ENCODE data around the gene MKNK1.

MKNK1 gene

DNA sequence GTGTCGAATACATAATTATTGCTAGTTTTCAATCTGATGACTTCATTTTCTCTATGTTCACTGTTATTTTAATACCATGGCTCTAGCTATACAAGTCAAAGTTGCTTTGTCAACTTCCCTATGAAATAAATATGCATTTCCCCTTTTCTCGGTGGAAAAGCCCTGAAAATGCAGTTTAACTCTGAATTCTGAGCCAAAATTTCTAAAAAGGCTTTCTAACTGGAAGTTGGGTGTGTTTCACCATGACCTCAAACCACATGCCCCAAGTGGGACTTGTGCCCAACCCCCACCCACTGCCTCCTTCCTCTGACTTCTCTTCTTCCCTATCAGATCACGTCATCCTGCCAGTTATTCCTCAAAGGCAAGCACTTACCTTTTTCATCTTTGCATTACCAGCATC lies 8.9 kb downstream of the MKNK1 start:
- no peak for DNase-seq

DNA sequence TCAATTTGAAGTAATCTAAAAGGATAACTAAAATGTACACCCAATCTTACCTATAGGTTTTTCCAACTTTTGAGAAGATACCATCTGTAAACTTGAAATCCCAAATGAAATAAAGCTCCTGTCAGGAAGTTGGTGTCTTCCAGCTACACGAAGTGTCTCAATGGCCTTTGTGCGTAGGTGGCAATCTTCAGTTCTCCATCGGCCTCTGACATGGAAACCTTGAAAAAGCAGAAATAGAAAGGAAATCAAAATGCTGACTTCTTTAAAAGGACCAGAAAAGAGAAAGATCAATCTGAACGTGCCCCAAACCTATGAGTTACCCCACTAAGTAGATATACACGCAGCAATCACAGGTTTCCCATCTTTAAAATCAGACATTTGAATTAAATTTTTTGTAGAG lies 10.0 kb downstream of the MKNK1 start:
- DNase-seq: no peak

DNA sequence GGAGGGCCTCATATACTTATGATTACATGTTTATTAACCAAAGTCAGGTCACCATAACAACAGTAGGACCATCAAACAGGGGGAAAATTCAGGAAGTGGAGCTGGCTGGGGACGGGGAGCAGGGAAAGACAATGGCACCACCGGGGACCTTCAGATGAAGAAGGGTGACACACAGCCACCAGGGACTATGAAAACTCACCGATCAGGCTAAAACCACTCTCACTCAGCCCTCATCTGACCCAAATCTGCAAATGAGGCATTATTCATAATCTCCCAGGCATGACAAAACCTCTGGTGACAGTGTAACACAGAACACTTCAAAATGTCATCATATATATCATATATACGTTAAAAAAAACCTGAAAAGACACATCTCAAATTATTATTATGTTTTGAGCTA lies 11.2 kb downstream of the MKNK1 start:
- no peak for DNase-seq

DNA sequence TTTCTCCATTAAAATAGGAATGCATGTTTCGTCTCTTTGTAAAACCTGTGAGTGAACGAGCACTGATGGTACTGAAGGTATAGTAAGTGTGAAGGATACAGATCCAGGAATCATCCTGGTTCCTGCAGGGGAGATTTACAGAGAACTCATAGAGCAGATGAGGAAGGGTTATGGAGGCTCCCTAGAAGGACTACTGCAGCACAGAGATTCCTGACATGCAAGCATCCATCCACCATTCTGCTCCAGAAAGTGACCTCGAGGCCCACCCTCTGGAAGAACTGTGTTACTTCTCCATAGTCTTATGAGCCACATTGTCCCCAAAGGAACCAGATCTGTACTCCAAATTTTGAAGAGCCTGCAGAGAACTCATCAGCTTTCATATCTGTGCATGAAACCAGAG lies 14.5 kb downstream of the MKNK1 start:
- DNase-seq: no peak

DNA sequence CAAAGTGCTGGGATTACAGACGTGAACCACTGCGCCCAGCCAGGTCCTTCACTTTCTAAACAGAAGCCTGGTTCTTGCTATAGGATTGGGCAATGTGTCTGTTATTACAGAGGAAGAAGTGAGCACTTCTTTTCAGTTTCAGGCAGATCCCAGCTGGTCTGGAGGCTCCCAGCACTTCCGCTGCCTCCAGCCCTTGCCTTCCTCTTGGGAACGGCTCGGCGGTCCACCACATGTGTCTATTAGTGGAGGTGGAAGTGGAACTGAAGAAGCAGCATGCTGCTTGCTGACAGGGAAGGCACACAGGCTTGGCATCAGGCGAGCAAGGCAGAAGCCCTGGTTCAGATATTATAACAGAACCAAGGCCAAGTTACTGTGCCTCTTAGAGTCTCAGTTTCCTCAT lies 17.0 kb downstream of the MKNK1 start:
- no peak for DNase-seq

DNA sequence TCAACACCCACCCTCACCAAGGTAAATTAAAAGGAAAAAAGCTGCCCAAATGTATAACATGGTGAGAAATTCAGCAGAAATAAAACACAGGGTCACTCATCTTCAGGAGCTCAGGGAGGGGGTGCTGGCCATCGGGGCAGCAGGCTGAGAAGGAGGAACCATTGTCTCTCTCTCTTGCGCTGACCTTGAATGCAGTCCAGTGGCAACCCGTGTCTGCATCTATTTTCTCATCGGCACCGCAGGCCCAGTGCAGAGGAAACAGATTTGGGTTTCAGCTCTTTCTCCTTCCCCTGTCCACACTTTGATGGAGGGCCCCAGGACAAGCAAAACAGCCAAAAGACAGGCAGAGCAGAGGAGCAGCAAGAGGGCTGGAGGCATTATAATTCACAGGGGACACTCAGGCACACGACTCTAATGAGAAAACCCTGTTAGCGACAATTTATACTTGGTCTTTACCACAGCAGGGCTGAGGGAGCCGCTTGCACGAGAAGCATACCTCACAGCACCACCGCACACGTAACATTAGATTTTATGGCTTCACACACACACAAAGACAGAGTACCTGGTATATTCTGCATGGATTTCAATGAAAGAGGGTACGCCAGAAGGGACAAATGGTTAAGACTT lies 18.6 kb downstream of the MKNK1 start:
- no peak for DNase-seq

DNA sequence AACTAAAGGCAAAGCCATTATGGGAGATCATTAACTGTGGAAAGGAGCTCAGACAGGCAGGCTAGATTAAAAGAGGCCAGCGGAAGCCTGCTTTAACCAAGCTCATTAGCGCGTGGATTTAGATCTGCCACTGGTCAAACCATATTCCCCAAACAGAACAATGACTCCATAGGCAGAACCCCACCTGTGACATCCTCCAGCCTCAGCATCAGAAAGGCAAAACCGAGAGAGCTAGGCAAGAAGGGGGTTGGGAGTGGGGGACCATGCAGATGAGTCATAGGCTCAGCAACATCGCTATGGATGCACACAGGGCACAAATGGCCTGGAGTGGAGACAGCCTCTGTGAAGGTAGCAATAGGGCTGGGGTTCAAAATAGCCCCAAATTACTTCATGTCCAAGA lies 20.6 kb downstream of the MKNK1 start:
- no peak for DNase-seq

DNA sequence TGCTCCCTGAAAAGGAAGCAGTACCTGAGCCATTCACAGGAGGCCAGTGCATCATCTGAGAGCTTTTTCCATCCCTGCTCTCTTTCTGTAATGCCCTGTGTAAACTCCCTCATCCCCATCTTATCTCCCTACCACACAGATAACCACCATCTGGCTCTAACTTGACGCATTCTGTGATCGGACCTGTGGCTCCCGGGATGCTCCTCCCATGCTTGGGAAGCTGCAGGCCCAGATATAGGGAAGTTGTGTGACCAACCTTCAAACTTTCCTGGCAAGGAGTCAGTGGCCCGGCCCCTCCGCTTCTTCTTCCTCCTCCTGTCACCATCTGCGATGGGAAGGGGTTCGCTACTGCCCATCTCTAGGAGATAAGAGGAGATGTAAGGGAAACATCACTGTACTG lies 21.1 kb downstream of the MKNK1 start:
- no peak for DNase-seq

DNA sequence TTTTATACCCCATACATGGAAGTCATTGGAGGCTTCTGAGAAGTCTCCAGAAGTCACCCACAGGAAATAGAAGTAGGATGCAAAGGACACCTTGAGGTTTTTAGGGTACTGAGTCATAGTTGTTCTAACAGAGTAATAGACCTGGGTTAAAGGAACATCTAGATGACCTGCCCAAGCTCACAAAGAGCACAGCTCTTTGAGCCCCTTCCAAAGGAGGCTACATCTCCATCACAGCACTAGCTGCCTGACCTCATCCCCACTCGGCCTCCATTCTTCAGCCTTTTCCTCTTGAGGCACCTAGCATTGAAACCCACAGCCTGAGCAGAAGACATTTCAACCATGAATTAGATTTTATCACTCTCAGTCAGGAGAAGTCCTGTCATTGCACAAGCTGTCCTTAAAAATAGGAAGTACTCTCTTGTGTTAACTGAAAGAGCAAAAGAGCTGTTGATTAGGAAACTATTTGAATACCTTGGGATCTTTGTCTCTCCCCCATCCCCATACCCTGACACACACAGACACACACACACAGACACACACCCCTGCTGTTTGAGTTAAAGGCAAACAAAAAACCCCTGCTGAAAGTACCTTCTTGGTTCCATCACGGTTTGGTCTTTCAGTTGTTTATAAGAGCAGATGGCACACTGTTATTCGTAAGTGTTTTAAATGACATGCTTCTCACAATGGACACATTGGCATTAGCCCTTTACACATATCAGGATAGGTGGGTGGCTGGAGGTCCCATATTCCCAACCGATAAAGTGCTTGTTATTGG lies 22.2 kb downstream of the MKNK1 start:
- DNase-seq: no peak

DNA sequence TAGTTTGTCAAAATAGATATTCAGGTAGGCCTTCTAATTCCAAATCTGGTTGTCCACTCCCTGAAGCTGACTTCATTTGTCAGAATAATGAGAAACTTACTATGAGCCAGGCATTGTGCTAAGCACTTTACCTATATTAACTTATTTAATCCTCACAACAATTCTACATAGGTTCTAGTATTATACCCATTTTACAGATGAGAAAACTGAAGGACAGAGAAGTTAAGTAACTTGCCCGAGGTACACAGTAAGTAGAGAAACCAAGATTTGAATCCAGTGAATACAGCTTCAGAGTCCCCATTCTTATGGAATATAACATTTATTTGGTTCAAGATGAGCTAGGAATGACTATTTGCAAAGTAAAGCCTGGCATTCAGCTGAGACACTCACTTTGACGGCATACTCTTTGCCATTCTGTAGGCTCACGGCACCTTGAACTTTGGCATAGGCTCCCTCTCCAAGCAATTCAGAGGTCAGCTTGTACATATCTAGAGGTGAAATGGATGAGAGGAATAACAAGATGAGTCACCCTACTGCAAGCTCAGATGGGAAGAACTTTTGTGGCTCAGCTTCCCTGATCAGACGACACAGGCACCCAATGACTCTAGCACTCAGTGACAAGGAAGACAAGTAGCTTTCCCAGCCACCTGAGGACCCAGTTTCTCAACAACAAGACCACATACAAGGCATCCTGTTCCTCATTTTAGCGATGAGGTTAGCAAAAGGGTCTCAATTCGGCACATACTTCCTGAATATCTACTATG lies 23.7 kb downstream of the MKNK1 start:
- no peak for DNase-seq

DNA sequence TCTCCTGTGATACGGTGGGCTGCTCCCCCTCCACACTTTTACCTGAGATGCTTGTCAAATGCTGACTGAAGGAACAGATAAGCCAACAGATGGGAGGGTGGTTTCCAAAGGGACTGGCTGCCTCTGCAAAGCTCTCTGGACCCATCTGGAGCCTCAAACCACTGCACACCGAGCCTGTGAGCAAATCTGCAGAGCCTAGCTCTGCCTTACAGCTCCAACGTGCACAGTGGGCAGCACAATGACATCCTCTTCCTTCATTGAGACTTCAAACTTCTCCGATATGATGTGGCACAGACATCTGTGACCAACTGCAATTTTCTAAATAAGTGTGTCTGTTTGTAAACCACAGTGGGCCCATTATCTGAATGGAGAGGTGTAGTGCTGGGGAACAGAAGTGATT lies 26.4 kb downstream of the MKNK1 start:
- DNase-seq: no peak

DNA sequence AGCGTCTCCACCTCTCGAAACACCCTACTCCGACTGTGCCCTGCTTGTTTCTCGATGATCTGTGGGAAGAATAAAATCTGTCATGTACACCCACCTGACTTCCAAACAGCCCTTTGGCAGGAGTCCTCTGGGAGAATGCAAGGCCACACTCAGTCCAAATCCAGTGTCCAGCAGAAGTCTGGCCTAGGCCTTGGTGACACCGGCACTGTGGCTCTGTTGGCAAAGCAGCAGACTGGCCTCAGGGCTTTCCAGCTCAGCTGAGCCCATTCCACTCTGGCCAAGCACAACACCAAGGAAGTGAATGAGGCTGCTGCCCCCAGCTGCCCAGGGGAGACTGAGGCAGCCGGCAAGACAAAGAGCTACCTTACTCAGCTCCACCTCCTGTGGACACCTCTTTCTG lies 27.5 kb downstream of the MKNK1 start:
- DNase-seq: no peak

DNA sequence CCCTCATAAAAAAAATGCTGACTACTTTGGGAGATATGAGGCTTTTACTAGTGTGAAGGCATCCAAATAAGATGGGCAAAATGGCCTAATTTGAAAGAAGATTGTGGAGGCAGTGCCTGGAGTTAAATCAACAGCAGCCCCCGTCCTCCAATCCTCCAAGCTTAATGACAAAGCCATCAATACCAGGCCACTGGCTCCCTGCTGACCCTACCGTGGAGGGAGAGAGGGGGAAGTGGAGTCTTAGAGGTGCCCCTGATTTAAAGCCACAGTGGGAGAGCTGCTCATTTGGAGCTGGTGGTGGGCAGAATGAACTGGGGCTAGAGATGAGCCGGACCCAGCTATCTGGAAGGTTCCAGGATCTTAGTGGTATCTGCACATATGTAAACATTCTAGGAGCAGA lies 28.3 kb downstream of the MKNK1 start:
- DNase-seq: no peak

DNA sequence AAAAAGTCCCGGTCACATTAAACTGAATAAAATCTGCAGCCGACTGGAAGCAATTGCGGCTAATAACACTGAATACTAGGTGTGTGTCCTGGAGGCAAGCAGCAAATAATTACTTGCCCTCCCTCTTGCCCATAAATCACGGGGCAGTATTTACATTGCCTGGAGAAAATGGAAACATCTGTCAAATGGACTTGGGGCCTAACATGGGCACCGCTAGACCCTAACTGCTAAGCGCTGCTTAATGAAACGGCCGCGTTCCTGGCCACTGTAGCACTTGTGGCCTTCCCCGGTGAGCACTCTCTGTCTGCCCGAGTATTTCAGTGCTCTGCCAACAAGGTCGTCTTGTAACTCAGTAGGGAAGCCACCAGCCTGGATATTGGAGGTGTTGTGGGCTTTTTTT lies 28.8 kb downstream of the MKNK1 start:
- DNase-seq: no peak

DNA sequence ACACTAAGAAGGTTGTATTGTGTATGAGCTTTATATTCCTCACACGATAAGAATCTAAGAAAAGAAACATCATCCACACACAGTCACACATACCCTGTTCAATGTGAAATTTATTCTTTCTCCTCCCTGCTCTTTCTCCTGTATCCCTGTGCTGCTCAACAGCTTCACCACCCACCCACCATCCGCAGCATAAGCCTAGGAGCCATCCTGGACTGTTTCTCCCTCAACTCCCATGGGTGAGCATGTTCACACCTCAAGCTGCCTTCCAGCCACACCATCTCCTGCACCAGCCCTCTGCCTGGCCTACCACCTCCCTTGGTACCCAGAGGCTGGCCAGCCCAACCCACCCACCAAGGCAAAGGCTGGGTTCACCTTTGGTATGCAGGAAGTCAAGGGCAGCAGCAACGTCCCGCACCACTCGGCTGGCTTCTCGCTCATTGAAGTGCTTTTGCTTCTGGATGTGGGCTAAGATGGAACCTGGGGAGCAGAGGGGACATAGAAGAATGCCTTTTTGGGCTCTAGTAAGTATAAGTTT lies 32.3 kb downstream of the MKNK1 start:
- DNase-seq: no peak

DNA sequence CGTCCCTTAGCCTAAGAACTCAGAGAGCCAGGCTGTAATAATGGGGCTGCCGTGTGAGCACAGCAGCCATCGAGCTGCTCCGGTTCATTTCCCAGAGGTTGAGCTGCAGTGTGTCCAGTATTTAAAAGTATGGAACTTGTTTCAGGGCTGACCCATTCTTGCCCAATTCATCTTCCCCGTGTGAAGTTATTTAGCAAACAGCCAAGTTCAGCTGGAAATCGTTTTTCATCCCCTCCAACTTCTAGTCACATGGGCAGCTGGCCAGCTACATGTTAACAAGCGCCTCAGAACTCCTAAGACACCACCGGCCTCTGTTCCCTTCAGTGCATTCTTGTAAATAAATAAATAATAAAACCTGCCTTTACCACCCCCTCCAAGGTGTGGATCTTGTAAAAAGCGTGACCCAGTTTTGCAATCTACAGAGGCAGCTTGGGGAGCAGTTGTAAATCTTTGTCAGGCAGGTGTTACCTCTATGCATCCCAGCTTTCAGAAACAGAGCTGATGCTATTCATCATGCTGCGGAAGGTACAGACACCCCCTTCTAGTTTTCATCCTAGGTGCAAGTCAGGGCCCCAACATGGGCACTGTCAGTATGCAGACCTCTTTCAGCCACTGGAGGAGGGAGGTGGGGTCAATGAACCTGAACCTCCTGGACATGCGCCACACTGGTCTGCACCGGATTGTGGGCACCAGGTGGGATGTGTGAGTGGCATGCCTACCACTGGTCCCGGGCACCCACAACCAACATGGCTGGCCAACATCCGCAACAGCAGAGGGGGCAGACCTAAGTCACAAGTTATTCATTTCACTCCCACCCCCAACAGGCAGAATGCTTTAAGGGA lies 34.0 kb downstream of the MKNK1 start:
- DNase-seq: no peak

DNA sequence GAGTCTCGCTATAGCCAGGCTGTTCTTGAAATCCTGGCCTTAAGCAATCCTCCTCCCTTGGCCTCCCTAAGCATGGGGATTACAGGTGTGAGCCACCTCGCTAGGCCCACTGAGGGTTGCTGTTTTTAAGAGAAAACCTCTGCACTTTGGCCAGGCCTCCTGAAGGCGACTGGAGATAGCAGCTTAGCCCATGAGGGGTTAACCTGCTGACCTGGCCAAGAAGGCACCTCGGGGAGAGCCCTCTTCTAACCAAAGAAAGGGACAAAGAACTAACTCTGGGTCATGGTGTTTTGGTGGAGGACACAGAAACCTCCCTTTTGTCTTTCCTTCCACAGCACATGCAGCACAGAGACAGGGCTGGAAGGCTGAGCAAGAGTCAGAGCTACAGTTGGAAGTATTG lies 35.0 kb downstream of the MKNK1 start:
- no peak for DNase-seq

DNA sequence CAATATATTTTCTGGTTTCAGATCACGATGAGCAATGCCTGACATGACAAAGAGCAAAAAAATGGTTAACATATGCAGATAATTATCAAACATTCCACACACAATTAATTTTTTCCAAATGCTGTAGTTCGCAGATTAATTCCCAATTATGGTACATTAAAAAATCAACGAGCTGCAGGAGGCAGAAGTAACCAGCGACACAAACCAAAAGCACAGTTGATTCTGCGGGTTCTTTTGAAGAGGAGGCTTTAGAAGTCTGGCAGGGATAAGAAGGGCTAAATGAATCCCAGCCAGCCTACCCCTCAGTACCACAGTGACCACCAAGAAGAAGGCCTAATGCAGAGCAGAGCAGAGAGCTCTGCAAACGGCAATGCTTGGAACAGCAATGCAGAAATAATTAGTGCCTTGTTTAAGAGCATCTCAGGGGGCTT lies 35.6 kb downstream of the MKNK1 start:
- no peak for DNase-seq

DNA sequence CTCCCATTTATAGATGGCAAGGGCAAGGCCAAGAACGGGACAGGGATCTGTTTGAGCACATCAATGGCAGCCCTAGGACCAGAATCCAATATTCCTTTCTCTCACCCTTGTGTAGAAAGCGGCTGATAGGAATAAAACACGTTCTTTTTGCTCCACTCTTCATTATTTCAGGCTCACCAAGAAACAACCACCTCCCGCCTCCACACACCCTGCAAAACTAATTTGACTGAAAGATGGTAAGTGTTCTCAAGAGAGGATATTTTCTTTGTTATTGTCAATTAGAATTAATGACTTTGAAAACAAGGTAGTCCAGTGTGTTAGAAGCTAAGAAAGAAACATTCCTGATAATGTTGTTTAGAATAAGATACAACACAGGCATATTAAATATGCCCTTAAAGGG lies 40.7 kb downstream of the MKNK1 start:
- no peak for DNase-seq

DNA sequence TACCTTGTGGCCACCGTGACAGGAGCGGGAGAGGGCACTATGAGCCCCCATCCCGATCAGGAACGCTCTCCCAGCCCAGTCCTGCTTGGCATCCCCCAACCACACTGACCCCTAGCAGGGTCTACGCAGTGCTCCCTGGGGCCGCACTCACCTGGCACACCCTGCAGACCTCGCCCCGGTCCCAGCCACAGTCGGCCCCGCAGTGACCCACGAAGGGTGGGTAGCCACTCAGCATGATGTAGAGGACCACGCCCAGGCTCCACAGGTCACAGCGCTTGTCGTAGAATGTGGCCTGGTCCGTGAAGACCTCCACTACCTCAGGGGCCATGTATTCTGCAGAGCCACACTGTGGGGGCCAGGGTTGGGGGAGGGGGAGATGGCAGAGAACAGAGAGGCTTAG lies 41.6 kb downstream of the MKNK1 start:
- no peak for DNase-seq

DNA sequence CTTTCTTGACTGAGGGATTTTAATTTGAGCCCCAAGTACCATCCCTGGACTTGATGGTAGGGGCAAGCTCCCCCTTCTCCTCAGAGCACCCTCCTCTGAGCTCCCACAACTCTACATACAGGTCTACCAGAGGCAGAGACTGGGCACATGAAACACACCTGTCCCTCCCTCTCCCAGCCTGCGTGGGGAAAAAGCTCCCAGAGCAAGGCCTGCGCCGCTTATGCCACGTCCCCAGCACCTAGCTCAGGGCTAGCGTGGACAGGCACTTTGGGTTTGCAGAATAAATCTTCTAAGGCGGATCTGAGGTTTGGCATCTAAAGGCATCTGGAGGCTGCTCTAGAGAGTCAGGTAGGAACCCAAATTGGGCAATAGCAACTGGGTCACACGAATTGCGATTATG lies 45.1 kb downstream of the MKNK1 start:
- no peak for DNase-seq

DNA sequence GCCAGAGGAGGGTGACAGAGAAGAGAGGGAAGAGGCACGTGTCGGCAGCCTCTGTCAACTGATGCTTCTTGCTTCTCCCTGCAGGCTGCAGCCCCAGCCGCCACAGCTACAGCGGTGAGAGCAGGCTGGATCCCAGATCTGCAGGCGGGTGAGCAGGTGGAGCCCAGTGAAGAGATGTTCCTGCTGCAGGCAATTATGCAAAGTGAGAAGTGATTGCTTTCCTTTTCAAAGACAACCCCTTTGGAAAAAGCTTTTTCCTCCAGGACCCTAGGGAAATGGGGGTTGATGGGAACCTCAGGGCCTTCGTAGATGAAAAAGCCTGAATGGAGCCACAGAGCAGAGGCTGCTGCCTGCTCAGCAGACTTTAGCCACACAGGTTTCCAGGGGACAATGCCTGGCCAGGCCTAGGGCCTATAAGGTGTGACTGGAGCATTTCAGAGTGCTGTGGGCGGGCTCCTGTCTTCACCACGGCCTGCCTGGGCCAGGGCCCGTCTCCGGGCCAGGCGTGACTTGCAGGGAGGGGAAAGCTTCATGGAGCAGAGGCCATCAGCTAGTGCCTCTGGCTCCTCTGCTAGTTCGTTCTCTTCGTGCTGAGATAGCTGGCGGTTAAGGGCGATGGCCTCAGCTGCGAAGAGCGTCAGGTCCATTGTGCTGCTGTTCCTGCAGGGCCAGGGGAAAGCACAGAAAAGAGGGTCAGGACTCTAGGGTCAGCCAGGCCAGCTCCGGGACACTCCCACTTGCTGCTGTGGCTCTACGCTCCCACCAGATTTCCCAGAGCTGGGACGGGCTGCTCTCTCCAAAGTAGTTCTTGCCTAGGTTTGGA lies 45.7 kb downstream of the MKNK1 start:
- no peak for DNase-seq
